ENCODE data around the gene MINDY4. TPM values are rescaled to one million over a fixed set of nuclear protein-coding genes. Genes with fewer than 3 reads are reported as not detected.

The MINDY4 gene
- total and polyA plus RNA-seq, 8 donors, result 1.6 to 22.8 (median 6.4) TPM; not detected in 1

GRCh38 chr7:30765408-30765807, 5.8 kb upstream of the MINDY4 start:
- Histone ChIP-seq H3K9me3 (no peaks in the 10 kb centered on the region), H3K27me3 (no peaks in the 10 kb centered on the region), H3K4me3 (no peak overlapping the region), H3K27ac (peak overlapping the region in 4 of 5 donors; percentile 9 to 54 (median 29)), H3K36me3 (no peaks in the 10 kb centered on the region), H3K4me1 (peaks cover 8 to 65% (median 32%) of the 10 kb centered on the region in 4 donors)
- TF ChIP-seq POLR2A (IDR thresholded peaks at IDR 0.05) (no peak), POLR2AphosphoS5 (IDR thresholded peaks at IDR 0.05) (no peak), CTCF (IDR thresholded peaks at IDR 0.05) (no peak), EP300 (IDR thresholded peaks at IDR 0.05) (no peak)
- no peak for DNase-seq
- intact Hi-C loops (cut with DNase I; ENCODE audit: low total_unique reads), result no loop called here
- WGBS, 5 donors, result 94 to 98% (median 97%) methylated on average over 2 of the region's 2 CpGs

- Histone ChIP-seq H3K4me1 (peaks cover 9 to 41% (median 17%) of the 10 kb centered on the region in 4 donors), H3K4me3 (peak overlapping the region; percentile 59 to 95 (median 78))
- intact Hi-C loops (cut with DNase I; ENCODE audit: low total_unique reads), result no loop called here
Observed at GRCh38 chr7:30770845-30771173, 408 bp upstream of the MINDY4 start.

GRCh38 chr7:30771880-30772425, 736 bp downstream of the MINDY4 start:
- Histone ChIP-seq H3K4me1 (peaks cover 8 to 32% (median 17%) of the 10 kb centered on the region in 4 donors), H3K27me3 (no peaks in the 10 kb centered on the region), H3K27ac (peak overlapping the region; percentile 28 to 89 (median 78)), H3K36me3 (no peaks in the 10 kb centered on the region), H3K9me3 (no peaks in the 10 kb centered on the region), H3K4me3 (peak overlapping the region; percentile 59 to 95 (median 78))
- 2 to 6% (median 3%) methylated on average over 13 to 15 of the region's 15 CpGs for WGBS, 5 donors
- TF ChIP-seq CTCF (IDR thresholded peaks at IDR 0.05) (no peak), EP300 (IDR thresholded peaks at IDR 0.05) (no peak), POLR2A (IDR thresholded peaks at IDR 0.05) (no peak), POLR2AphosphoS5 (IDR thresholded peaks at IDR 0.05) (no peak)
- intact Hi-C loops (cut with DNase I; ENCODE audit: low total_unique reads), result no loop called here
- no peak for DNase-seq

More at GRCh38 chr7:30770845-30771173, 408 bp upstream of the MINDY4 start:
- DNase-seq, result no peak
- 48 to 71% (median 63%) methylated on average over 7 to 9 of the region's 9 CpGs for WGBS, 5 donors
- no peaks in the 10 kb centered on the region for H3K36me3 ChIP-seq
- H3K27ac ChIP-seq, result peak overlapping the region; percentile 28 to 89 (median 78)
- TF ChIP-seq CTCF (IDR thresholded peaks at IDR 0.05) (no peak), POLR2A (IDR thresholded peaks at IDR 0.05) (no peak), POLR2AphosphoS5 (IDR thresholded peaks at IDR 0.05) (no peak)
- H3K9me3 ChIP-seq, result no peaks in the 10 kb centered on the region
- H3K27me3 ChIP-seq, result no peaks in the 10 kb centered on the region

- intact Hi-C loops (cut with DNase I; ENCODE audit: low total_unique reads), result no loop called here
- no peaks in the 10 kb centered on the region for H3K27me3 ChIP-seq
- WGBS, 5 donors, result 81 to 86% (median 86%) methylated on average over 6 of the region's 6 CpGs
- H3K27ac ChIP-seq, result no peak overlapping the region
- no peak for DNase-seq
- H3K36me3 ChIP-seq, result no peaks in the 10 kb centered on the region
- no peaks in the 10 kb centered on the region for H3K9me3 ChIP-seq
- peaks cover 8 to 35% (median 17%) of the 10 kb centered on the region in 4 donors for H3K4me1 ChIP-seq
- TF ChIP-seq POLR2AphosphoS5 (IDR thresholded peaks at IDR 0.05) (no peak), EP300 (IDR thresholded peaks at IDR 0.05) (no peak), POLR2A (IDR thresholded peaks at IDR 0.05) (no peak), CTCF (IDR thresholded peaks at IDR 0.05) (no peak)
- no peak overlapping the region for H3K4me3 ChIP-seq
Observed at GRCh38 chr7:30772984-30773383, 1.8 kb downstream of the MINDY4 start.
